ENCODE measurements around the gene OR1N2.
"Not testable (repeated sequence)": the region's sequence is repeated elsewhere in the genome, so short reads cannot be mapped to it uniquely, and the experiment has no call there.

The OR1N2 gene

GRCh38 chr9:122562134-122562760, 9.3 kb downstream of the OR1N2 start:
- H3K4me3 ChIP-seq (ENCODE audit: low read length) = no peak overlapping the region
- no peak for DNase-seq (ENCODE audit: low read depth)
- TF ChIP-seq CTCF (IDR thresholded peaks at IDR 0.05; ENCODE audit: insufficient read depth, low read depth, low read length, missing control alignments) = no peak

GRCh38 chr9:122567901-122568300, 15.0 kb downstream of the OR1N2 start:
- no peak for TF ChIP-seq CTCF (IDR thresholded peaks at IDR 0.05; ENCODE audit: insufficient read depth, low read depth, low read length, missing control alignments)
- DNase-seq (ENCODE audit: low read depth) = no peak
- no peak overlapping the region for H3K4me3 ChIP-seq (ENCODE audit: low read length)

- no peak for DNase-seq (ENCODE audit: low read depth)
- no peak overlapping the region for H3K4me3 ChIP-seq (ENCODE audit: low read length)
- no peak for TF ChIP-seq CTCF (IDR thresholded peaks at IDR 0.05; ENCODE audit: insufficient read depth, low read depth, low read length, missing control alignments)
These were observed 19.5 kb downstream of the OR1N2 start for GRCh38 chr9:122572456-122572855.

GRCh38 chr9:122579874-122580273, 27.0 kb downstream of the OR1N2 start:
- no peak overlapping the region for H3K4me3 ChIP-seq (ENCODE audit: low read length)
- TF ChIP-seq CTCF (IDR thresholded peaks at IDR 0.05; ENCODE audit: insufficient read depth, low read depth, low read length, missing control alignments) = no peak
- DNase-seq (ENCODE audit: low read depth) = no peak

- DNase-seq (ENCODE audit: low read depth) = peak; percentile 40
- no peak overlapping the region for H3K4me3 ChIP-seq (ENCODE audit: low read length)
- TF ChIP-seq CTCF (IDR thresholded peaks at IDR 0.05; ENCODE audit: insufficient read depth, low read depth, low read length, missing control alignments) = no peak
These were observed 27.4 kb downstream of the OR1N2 start for GRCh38 chr9:122580360-122580759.

- H3K4me3 ChIP-seq (ENCODE audit: low read length); DNase-seq (ENCODE audit: low read depth): not testable (repeated sequence)
These were observed 30.4 kb downstream of the OR1N2 start, which contains the start of gene OR1L8 for GRCh38 chr9:122583284-122583683. TSS of gene OR1L8 (minus strand) at chr9:122583384. CDS start at chr9:122568477, 14,907 bp downstream.

All from epithelial cell of esophagus (primary cell).